DOHH2 (cell line): Measurements from ENCODE around the gene SRGN.
A peak's percentile ranks its signal among the peaks of the same experiment; 100 is the strongest.

ENCODE experiments used
- H3F3A ChIP-seq: fragments of 200-600 bp; sonication (generic), shearing (Covaris generic); 2 replicates; pipeline ENCODE4 v1.6.0; 2016; ENCODE audit warnings: antibody characterized with exemption, mild to moderate bottlenecking; ENCODE audit not compliant: control insufficient read depth, insufficient read depth
- H3K27ac ChIP-seq: fragments of 200-600 bp; sonication (generic); 2 replicates; pipeline ENCODE4 v1.5.1; 2014; ENCODE audit warnings: low read depth, mild to moderate bottlenecking, low read length, moderate library complexity
- H3K27me3 ChIP-seq: fragments of 200-600 bp; sonication (generic); 2 replicates; pipeline ENCODE4 v1.6.1; 2014; ENCODE audit warnings: mild to moderate bottlenecking, low read length, mixed read lengths; ENCODE audit not compliant: control insufficient read depth
- H3K36me3 ChIP-seq: fragments of 200-600 bp; sonication (generic); 2 replicates; pipeline ENCODE4 v1.6.1; 2014; ENCODE audit warnings: mild to moderate bottlenecking, low read length, moderate library complexity, mixed read lengths; ENCODE audit not compliant: control insufficient read depth
- H3K4me1 ChIP-seq: fragments of 200-600 bp; sonication (generic); 2 replicates; pipeline ENCODE4 v1.6.1; 2014; ENCODE audit warnings: mild to moderate bottlenecking, low read length, mixed read lengths; ENCODE audit not compliant: control insufficient read depth
- H3K4me2 ChIP-seq: fragments of 200-600 bp; sonication (generic); 2 replicates; pipeline ENCODE4 v1.6.0; 2014; ENCODE audit warnings: mild to moderate bottlenecking, low read length, moderate library complexity
- H3K4me3 ChIP-seq: fragments of 200-600 bp; sonication (generic); 2 replicates; pipeline ENCODE4 v1.5.1; 2014; ENCODE audit warnings: mild to moderate bottlenecking, low read length, mixed read lengths
- H3K79me2 ChIP-seq: fragments of 200-600 bp; sonication (generic); 2 replicates; pipeline ENCODE4 v1.6.1; 2014; ENCODE audit warnings: mild to moderate bottlenecking, low read length, mixed read lengths; ENCODE audit not compliant: control insufficient read depth
- H3K9me2 ChIP-seq: fragments of 200-600 bp; sonication (generic); replicated peaks from 2 replicates; pipeline ENCODE4 v1.6.1; 2014; ENCODE audit warnings: mild to moderate bottlenecking, low read length, mixed read lengths; ENCODE audit not compliant: control insufficient read depth
- H3K9me3 ChIP-seq: fragments of 200-600 bp; sonication (generic); 2 replicates; pipeline ENCODE4 v1.6.1; 2014; ENCODE audit warnings: antibody characterized with exemption, low read length, mixed read lengths; ENCODE audit not compliant: control insufficient read depth, insufficient read depth
- H4K20me1 ChIP-seq: fragments of 200-600 bp; sonication (generic); 2 replicates; pipeline ENCODE4 v1.6.0; 2014; ENCODE audit warnings: low read depth, mild to moderate bottlenecking, antibody characterized with exemption, low read length, moderate library complexity; ENCODE audit not compliant: control insufficient read depth, insufficient read depth
- EZH2phosphoT487 ChIP-seq: fragments of 200-600 bp; sonication (generic); IDR thresholded peaks from 2 replicates; pipeline ENCODE4 v1.6.1; 2017; ENCODE audit warnings: borderline replicate concordance, mild to moderate bottlenecking, antibody characterized with exemption, low read length, moderate library complexity, mixed read lengths
- TF ChIP-seq, protein P1 (sequence below): fragments of 200-600 bp; sonication (generic); IDR thresholded peaks from one replicate; pipeline ENCODE4 v1.5.1; 2014; ENCODE audit warnings: antibody characterized with exemption, mild to moderate bottlenecking, low read depth, low read length; ENCODE audit not compliant: poor library complexity, severe bottlenecking

Gene SRGN

DNA sequence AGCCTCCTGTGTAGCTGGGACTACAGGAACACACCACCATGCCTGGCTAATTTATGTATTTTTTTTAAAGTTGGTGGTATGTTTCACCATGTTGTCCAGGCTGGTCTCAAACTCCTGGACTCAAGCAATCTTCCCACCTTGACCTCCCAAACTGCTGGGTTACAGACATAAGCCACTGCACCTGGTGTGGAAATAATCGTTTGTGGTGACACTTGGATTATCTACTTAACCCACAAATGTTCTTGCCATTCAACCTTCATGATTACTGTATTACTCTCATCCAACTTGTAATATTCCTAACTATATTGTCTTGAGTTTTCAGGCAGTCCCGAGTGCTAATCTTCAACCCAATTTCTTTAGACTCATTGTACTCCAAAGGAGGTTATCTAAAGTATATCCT, 9.6 kb upstream of the SRGN start:
- H3K36me3 ChIP-seq: no peaks in the 10 kb centered on the region
- no peaks in the 10 kb centered on the region for H3F3A ChIP-seq
- no peak overlapping the region for H3K4me3 ChIP-seq
- H3K4me1 ChIP-seq: no peaks in the 10 kb centered on the region
- H3K27me3 ChIP-seq: no peaks in the 10 kb centered on the region
- H3K79me2 ChIP-seq: no peaks in the 10 kb centered on the region
- H3K27ac ChIP-seq: no peak overlapping the region
- no peak for TF ChIP-seq EZH2phosphoT487
- TF ChIP-seq, protein P1, sequence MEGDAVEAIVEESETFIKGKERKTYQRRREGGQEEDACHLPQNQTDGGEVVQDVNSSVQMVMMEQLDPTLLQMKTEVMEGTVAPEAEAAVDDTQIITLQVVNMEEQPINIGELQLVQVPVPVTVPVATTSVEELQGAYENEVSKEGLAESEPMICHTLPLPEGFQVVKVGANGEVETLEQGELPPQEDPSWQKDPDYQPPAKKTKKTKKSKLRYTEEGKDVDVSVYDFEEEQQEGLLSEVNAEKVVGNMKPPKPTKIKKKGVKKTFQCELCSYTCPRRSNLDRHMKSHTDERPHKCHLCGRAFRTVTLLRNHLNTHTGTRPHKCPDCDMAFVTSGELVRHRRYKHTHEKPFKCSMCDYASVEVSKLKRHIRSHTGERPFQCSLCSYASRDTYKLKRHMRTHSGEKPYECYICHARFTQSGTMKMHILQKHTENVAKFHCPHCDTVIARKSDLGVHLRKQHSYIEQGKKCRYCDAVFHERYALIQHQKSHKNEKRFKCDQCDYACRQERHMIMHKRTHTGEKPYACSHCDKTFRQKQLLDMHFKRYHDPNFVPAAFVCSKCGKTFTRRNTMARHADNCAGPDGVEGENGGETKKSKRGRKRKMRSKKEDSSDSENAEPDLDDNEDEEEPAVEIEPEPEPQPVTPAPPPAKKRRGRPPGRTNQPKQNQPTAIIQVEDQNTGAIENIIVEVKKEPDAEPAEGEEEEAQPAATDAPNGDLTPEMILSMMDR: no peak
- H3K9me2 ChIP-seq: no peaks in the 10 kb centered on the region
- no peak overlapping the region for H3K4me2 ChIP-seq
- no peaks in the 10 kb centered on the region for H3K9me3 ChIP-seq
- no peaks in the 10 kb centered on the region for H4K20me1 ChIP-seq

DNA sequence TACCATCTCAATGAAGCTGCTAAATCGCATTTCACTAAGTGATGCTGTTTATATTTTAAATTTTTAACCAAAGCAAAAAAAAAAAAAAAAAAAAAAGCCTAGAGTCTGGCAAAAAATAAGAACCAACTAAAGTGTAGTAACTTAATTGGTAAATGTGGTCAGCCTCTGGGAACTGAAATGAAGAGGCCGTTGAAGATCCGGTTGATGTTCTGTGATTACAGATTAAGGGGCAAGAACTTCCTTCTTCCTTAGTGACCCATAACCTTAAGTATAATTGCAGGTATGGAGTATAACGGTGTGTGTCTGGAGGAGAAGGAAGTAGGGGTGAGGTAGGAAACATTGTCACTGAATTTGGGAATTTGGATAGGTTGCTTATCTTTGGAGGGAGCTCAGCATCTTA, 7.7 kb upstream of the SRGN start:
- Histone ChIP-seq H3K4me3 (no peak overlapping the region), H3K9me3 (no peaks in the 10 kb centered on the region)
- no peak for TF ChIP-seq EZH2phosphoT487
- TF ChIP-seq, protein P1: no peak

DNA sequence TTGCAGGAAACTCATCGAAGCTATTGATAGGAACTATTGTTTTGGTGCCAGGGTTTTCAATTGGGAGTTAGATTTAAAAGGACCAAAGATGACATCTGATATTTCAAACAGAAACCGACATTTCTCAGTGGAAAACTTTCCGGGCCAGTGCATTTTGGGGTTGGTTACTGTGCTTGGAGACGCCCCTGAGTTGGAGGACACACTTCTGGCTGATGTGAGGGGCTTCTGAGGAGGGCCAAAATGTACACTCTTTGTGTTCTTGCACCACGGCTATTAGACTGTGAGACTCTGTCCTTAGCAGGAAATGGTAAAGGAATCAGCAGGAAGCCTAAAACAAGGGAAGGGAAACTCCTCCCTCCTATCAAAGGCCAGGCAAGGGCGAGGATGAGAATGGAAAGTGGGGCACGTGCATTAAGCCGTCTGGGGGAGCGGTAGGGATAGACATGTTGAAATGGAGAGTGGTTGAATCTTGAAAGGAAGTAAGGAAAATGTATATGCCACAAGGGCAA, 1.8 kb upstream of the SRGN start:
- no peaks in the 10 kb centered on the region for H3K36me3 ChIP-seq
- no peaks in the 10 kb centered on the region for H3K27me3 ChIP-seq
- H4K20me1 ChIP-seq: no peaks in the 10 kb centered on the region
- H3K9me3 ChIP-seq: no peaks in the 10 kb centered on the region
- no peak for TF ChIP-seq EZH2phosphoT487
- TF ChIP-seq, protein P1: no peak
- no peaks in the 10 kb centered on the region for H3F3A ChIP-seq
- H3K79me2 ChIP-seq: no peaks in the 10 kb centered on the region
- peaks cover 30% of the 10 kb centered on the region for H3K4me1 ChIP-seq
- no peaks in the 10 kb centered on the region for H3K9me2 ChIP-seq
- no peak overlapping the region for H3K27ac ChIP-seq
- no peak overlapping the region for H3K4me3 ChIP-seq
- H3K4me2 ChIP-seq: no peak overlapping the region; the same call in 1 of the 2 replicates

More for the DNA sequence above, 7.7 kb upstream of the SRGN start:
- Histone ChIP-seq H3K4me1 (no peaks in the 10 kb centered on the region), H3F3A (no peaks in the 10 kb centered on the region), H3K79me2 (no peaks in the 10 kb centered on the region), H3K36me3 (no peaks in the 10 kb centered on the region), H3K27me3 (no peaks in the 10 kb centered on the region), H4K20me1 (no peaks in the 10 kb centered on the region), H3K27ac (no peak overlapping the region), H3K4me2 (no peak overlapping the region), H3K9me2 (no peaks in the 10 kb centered on the region)

DNA sequence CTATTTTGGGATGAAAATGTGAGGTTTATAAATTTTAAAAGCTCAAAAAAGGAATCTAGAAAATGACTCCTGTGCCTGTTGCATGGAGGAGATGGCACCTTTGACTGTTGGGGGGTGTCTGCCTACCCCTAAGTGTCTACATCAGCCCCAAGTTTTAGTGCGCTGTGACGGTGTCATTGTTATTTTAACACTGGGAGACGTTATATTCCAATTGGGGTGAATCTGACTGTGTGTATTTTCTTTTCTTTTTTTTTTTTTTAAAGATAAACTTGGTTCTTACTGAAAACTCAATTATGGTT, 517 bp downstream of the SRGN start:
- Histone ChIP-seq H3K36me3 (no peaks in the 10 kb centered on the region), H4K20me1 (no peaks in the 10 kb centered on the region), H3K9me2 (no peaks in the 10 kb centered on the region), H3K9me3 (no peaks in the 10 kb centered on the region), H3K4me3 (peak overlapping the region; percentile 79), H3K27ac (no peak overlapping the region), H3K27me3 (no peaks in the 10 kb centered on the region), H3K79me2 (no peaks in the 10 kb centered on the region), H3K4me1 (peaks cover 30% of the 10 kb centered on the region), H3F3A (no peaks in the 10 kb centered on the region), H3K4me2 (peak overlapping the region; percentile 93)
- TF ChIP-seq EZH2phosphoT487: no peak
- TF ChIP-seq, protein P1: no peak
